NCI-H1105 treated with DMSO at 0.1 percent for 48 hours (cell line): ENCODE results near the gene FAM199X.
A peak's percentile ranks its signal among the peaks of the same experiment; 100 is the strongest.
"Not testable (repeated sequence)": the region's sequence is repeated elsewhere in the genome, so short reads cannot be mapped to it uniquely, and the experiment has no call there.

Source experiments
- DNase-seq: peaks from one replicate; lab custom pipeline; 2025; lab: John Stamatoyannopoulos, UW

Gene FAM199X

GRCh38 chrX:104189837-104190236 is 23.6 kb downstream of the FAM199X start:
- DNase-seq = no peak

- DNase-seq = no peak
Measured at GRCh38 chrX:104193485-104193884, 27.2 kb downstream of the FAM199X start.

DNA sequence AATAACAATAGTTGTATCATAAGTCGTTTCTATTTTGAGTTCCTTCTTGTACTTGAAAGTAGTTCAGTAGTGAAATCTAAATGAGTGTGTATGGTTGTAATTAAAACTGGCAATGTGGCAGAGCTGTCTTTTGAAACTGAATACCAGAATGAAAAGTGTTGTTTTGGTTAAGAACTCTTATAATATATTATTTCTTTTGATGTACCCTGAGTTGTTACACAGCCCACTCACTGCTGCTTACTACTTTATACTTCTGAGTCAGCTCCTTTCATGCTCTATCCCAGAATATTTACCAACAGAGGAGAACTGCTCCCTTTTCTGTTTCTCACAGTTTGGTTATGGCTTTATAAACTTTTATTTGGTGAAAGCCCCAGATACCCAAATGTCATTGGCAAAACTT is 28.8 kb downstream of the FAM199X start:
- no peak for DNase-seq

DNA sequence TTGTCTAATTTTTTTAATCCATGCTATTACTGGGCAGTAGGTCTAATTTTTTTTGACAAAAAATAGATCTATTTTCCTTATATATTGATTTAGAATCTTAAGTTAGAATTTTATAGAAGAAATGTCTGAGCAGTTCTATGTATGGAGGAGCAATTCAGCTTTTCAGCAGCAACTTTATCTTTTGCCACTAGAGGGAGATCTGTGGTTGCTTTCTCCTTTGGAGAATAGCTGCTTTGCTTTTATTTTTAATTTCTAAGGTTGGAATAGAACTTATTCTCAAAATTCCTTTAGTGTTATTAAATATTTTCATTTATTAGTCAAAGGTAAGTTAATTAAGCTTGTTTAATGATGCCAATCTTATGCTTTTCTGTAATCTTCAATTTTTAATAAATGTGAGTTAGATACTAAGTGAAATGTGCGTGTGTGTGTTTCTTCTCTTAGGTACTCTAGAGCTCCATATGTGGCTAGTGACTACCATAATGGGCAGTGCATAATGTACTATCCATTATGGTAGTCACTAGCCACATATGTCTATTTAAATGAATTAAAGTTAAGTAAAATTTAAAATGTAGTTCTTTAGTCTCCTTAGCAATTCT is 29.3 kb downstream of the FAM199X start:
- DNase-seq = peak; percentile 15

DNA sequence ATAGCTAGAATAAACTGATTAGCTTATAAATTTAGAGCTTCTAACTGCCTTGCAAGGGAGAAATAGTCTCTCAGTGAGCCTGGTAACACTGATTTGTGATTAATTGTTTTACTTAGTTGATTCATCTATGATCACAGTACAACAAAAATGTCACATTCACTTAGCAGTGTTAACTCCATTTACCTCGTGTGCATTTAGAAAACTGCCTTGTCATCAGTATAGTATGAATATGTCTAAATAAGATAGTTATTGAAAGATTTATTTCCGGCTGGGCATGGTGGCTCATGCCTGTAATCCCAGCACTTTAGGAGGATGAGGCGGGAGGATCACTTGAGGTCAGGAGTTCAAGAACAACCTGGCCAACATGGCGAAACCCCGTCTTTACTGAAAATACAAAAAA is 39.3 kb downstream of the FAM199X start:
- no peak for DNase-seq

GRCh38 chrX:104211187-104211586 is 44.9 kb downstream of the FAM199X start:
- no peak for DNase-seq

- not testable (repeated sequence) for DNase-seq
Measured at GRCh38 chrX:104230060-104230459, 63.8 kb downstream of the FAM199X start.
